ENCODE results near the gene PTPRT. TPM values are rescaled to one million over a fixed set of nuclear protein-coding genes. Genes with fewer than 3 reads are reported as not detected.

The PTPRT gene
- total RNA-seq, 1 experiment from 2014 or later = not detected

- Histone ChIP-seq H3K4me3 (replicated peaks in 1 of 2; ENCODE audit: low read depth in 1 of 2, low read length in 2 of 2) (no peak overlapping the region), H4K20me1 (ENCODE audit: insufficient read depth) (no peaks in the 10 kb centered on the region), H3K9me2 (ENCODE audit: insufficient read depth) (no peaks in the 10 kb centered on the region), H3K9me3 (ENCODE audit: control insufficient read depth in 1 of 2, insufficient read depth in 1 of 2, low read depth in 1 of 2, low read length in 2 of 2) (peaks cover 3 to 9% of the 10 kb centered on the region in 2 experiments; a peak in 2 of 4 replicates), H3K79me2 (ENCODE audit: insufficient read depth, low read length) (no peaks in the 10 kb centered on the region), H3K9ac (ENCODE audit: low read length) (no peak overlapping the region), H3K4me2 (ENCODE audit: low read length) (no peak overlapping the region), H3K36me3 (ENCODE audit: control insufficient read depth in 1 of 2, insufficient read depth in 2 of 2, low read length in 2 of 2) (no peaks in the 10 kb centered on the region), H3K27ac (ENCODE audit: low read depth, low read length) (no peak overlapping the region), H3K27me3 (ENCODE audit: insufficient read depth, low read length) (no peaks in the 10 kb centered on the region), H3K4me1 (ENCODE audit: control insufficient read depth in 1 of 2, insufficient read depth in 2 of 2, low read length in 2 of 2) (no peaks in the 10 kb centered on the region), H2AFZ (ENCODE audit: low read depth, low read length, poor library complexity, severe bottlenecking) (no peak overlapping the region)
- CTCF ChIA-PET = no interaction called here
- RAD21 ChIA-PET (ENCODE audit: low non-redundant PET in 1 of 2, low total read pairs in 2 of 2, uncharacterized antibody in 2 of 2, unreplicated experiment in 2 of 2) = no interaction called here
- no TSS peak for BruUV-seq (replicated peaks)
- intact Hi-C loops (cut with micrococcal nuclease) = no loop called here
- POLR2A ChIA-PET = no interaction called here
- no peak for ATAC-seq
- TF ChIP-seq JUND (IDR thresholded peaks at IDR 0.05) = no peak
- no peak for TF ChIP-seq SRF (IDR thresholded peaks at IDR 0.05; ENCODE audit: low read depth)
- TF ChIP-seq MAX (IDR thresholded peaks at IDR 0.05) = no peak
- no peak for TF ChIP-seq YY1 (IDR thresholded peaks at IDR 0.05; ENCODE audit: extremely low read depth, insufficient replicate concordance, low read depth, low read length)
- TF ChIP-seq SP1 (IDR thresholded peaks at IDR 0.05; ENCODE audit: low read depth) = no peak
- TF ChIP-seq SIN3A (IDR thresholded peaks at IDR 0.05; ENCODE audit: low read depth) = no peak
- TF ChIP-seq ZBTB33 (IDR thresholded peaks at IDR 0.05; ENCODE audit: extremely low read depth, insufficient replicate concordance, low read length) = no peak
- TF ChIP-seq FOSL1 (IDR thresholded peaks at IDR 0.05; ENCODE audit: low read depth) = no peak
- no peak for TF ChIP-seq CEBPB (IDR thresholded peaks at IDR 0.05; ENCODE audit: low read depth)
- no peak for DNase-seq (ENCODE audit: low read depth, low spot score)
Measured at GRCh38 chr20:42972591-42972990, 217.1 kb downstream of the PTPRT start.

- Histone ChIP-seq H2AFZ (ENCODE audit: low read depth, low read length, poor library complexity, severe bottlenecking) (no peak overlapping the region), H3K36me3 (ENCODE audit: control insufficient read depth in 1 of 2, insufficient read depth in 2 of 2, low read length in 2 of 2) (no peaks in the 10 kb centered on the region), H3K9ac (ENCODE audit: low read length) (no peak overlapping the region), H3K79me2 (ENCODE audit: insufficient read depth, low read length) (no peaks in the 10 kb centered on the region), H3K9me2 (ENCODE audit: insufficient read depth) (no peaks in the 10 kb centered on the region), H4K20me1 (ENCODE audit: insufficient read depth) (no peaks in the 10 kb centered on the region), H3K27me3 (ENCODE audit: insufficient read depth, low read length) (no peaks in the 10 kb centered on the region), H3K4me3 (replicated peaks in 1 of 2; ENCODE audit: low read depth in 1 of 2, low read length in 2 of 2) (no peak overlapping the region), H3K9me3 (ENCODE audit: control insufficient read depth in 1 of 2, insufficient read depth in 1 of 2, low read depth in 1 of 2, low read length in 2 of 2) (peaks cover 3 to 30% of the 10 kb centered on the region in 2 experiments; a peak in 2 of 4 replicates), H3K27ac (ENCODE audit: low read depth, low read length) (no peak overlapping the region), H3K4me2 (ENCODE audit: low read length) (no peak overlapping the region), H3K4me1 (ENCODE audit: control insufficient read depth in 1 of 2, insufficient read depth in 2 of 2, low read length in 2 of 2) (no peaks in the 10 kb centered on the region)
- ATAC-seq = no peak
- intact Hi-C loops (cut with micrococcal nuclease) = no loop called here
- ChIA-PET POLR2A (no interaction called here), CTCF (no interaction called here), RAD21 (ENCODE audit: low non-redundant PET in 1 of 2, low total read pairs in 2 of 2, uncharacterized antibody in 2 of 2, unreplicated experiment in 2 of 2) (no interaction called here)
- DNase-seq (ENCODE audit: low read depth, low spot score) = no peak
- no TSS peak for BruUV-seq (replicated peaks)
- TF ChIP-seq CEBPB (IDR thresholded peaks at IDR 0.05; ENCODE audit: low read depth) = no peak
- TF ChIP-seq RAD21 (IDR thresholded peaks at IDR 0.05; ENCODE audit: low read depth) = no peak
- no peak for TF ChIP-seq FOSL1 (IDR thresholded peaks at IDR 0.05; ENCODE audit: low read depth)
- no peak for TF ChIP-seq ZFX (IDR thresholded peaks at IDR 0.05)
- no peak for TF ChIP-seq JUND (IDR thresholded peaks at IDR 0.05)
- no peak for TF ChIP-seq SRF (IDR thresholded peaks at IDR 0.05; ENCODE audit: low read depth)
- no peak for TF ChIP-seq YY1 (IDR thresholded peaks at IDR 0.05; ENCODE audit: extremely low read depth, insufficient replicate concordance, low read depth, low read length)
- TF ChIP-seq CTCF (IDR thresholded peaks at IDR 0.05 in 2 of 3, conservative IDR thresholded peaks at IDR 0.05 in 1 of 3; ENCODE audit: borderline replicate concordance in 1 of 3, insufficient read depth in 1 of 3, low read depth in 2 of 3, low read length in 2 of 3) = no peak
- TF ChIP-seq EZH2 (IDR thresholded peaks at IDR 0.05) = no peak
- TF ChIP-seq MAX (IDR thresholded peaks at IDR 0.05) = no peak
- TF ChIP-seq ZBTB33 (IDR thresholded peaks at IDR 0.05; ENCODE audit: extremely low read depth, insufficient replicate concordance, low read length) = no peak
- TF ChIP-seq EZH2phosphoT487 (IDR thresholded peaks at IDR 0.05; ENCODE audit: borderline replicate concordance) = no peak
Measured at GRCh38 chr20:42968746-42969145, 221.0 kb downstream of the PTPRT start.

Measured in HCT116 (cell line).